GM12891 (cell line): ENCODE results near the gene ING3.

Source experiments
- POLR2A ChIP-seq: IDR thresholded peaks from 2 replicates; pipeline ENCODE4 v1.6.1; 2011; ENCODE audit warnings: low read depth, low read length, control low read depth
- POLR2AphosphoS5 ChIP-seq: IDR thresholded peaks from 2 replicates; pipeline ENCODE4 v1.6.1; 2011; ENCODE audit warnings: low read depth, low read length, control low read depth
- POU2F2 ChIP-seq: IDR thresholded peaks from 2 replicates; pipeline ENCODE4 v1.6.1; 2011; ENCODE audit warnings: low read depth, mild to moderate bottlenecking, control low read depth, low read length, moderate library complexity
- SPI1 ChIP-seq: IDR thresholded peaks from 2 replicates; pipeline ENCODE4 v1.6.1; 2011; ENCODE audit warnings: low read depth, low read length, control low read depth
- TAF1 ChIP-seq: IDR thresholded peaks from 2 replicates; pipeline ENCODE4 v1.6.1; 2011; ENCODE audit warnings: low read depth, low read length, control low read depth

GRCh38 chr7:120916538-120916937, 34.0 kb upstream of the ING3 start:
- no peak for TF ChIP-seq POLR2AphosphoS5
- TF ChIP-seq POLR2A: no peak
- TF ChIP-seq TAF1: no peak
- TF ChIP-seq POU2F2: no peak
- no peak for TF ChIP-seq SPI1
